ENCODE measurements around the gene FOXP1.

FOXP1 gene

GRCh38 chr3:71003511-71003910 is 580.0 kb downstream of the FOXP1 start:
- Mint-ChIP-seq H3K4me1 (peaks cover 43% of the 10 kb centered on the region), H3K9me3 (no peaks in the 10 kb centered on the region), H3K36me3 (ENCODE audit: low read depth) (peaks cover 9% of the 10 kb centered on the region)

GRCh38 chr3:71002298-71002697 is 581.2 kb downstream of the FOXP1 start:
- no peaks in the 10 kb centered on the region for H3K9me3 Mint-ChIP-seq
- H3K27me3 Mint-ChIP-seq (ENCODE audit: low read depth): no peaks in the 10 kb centered on the region
- TF ChIP-seq CTCF (IDR thresholded peaks at IDR 0.05; ENCODE audit: unreplicated experiment in 3 of 3): no peak

More at GRCh38 chr3:71003511-71003910, 580.0 kb downstream of the FOXP1 start:
- Mint-ChIP-seq H3K27me3 (ENCODE audit: low read depth) (no peaks in the 10 kb centered on the region), H3K4me3 (no peak overlapping the region), H3K27ac (peak overlapping the region in 2 of 3 experiments; percentile 10 to 31)
- TF ChIP-seq CTCF (IDR thresholded peaks at IDR 0.05; ENCODE audit: unreplicated experiment in 3 of 3): no peak

GRCh38 chr3:71001303-71001830 is 582.2 kb downstream of the FOXP1 start:
- no peak overlapping the region for H3K27ac Mint-ChIP-seq
- H3K4me3 Mint-ChIP-seq: no peak overlapping the region
- H3K9me3 Mint-ChIP-seq: no peaks in the 10 kb centered on the region
- H3K4me1 Mint-ChIP-seq: peaks cover 22% of the 10 kb centered on the region
- no peak for TF ChIP-seq CTCF (IDR thresholded peaks at IDR 0.05; ENCODE audit: unreplicated experiment in 3 of 3)
- no peaks in the 10 kb centered on the region for H3K27me3 Mint-ChIP-seq (ENCODE audit: low read depth)
- H3K36me3 Mint-ChIP-seq (ENCODE audit: low read depth): peaks cover 27% of the 10 kb centered on the region

More at GRCh38 chr3:71002298-71002697, 581.2 kb downstream of the FOXP1 start:
- peaks cover 31% of the 10 kb centered on the region for H3K4me1 Mint-ChIP-seq
- H3K4me3 Mint-ChIP-seq: no peak overlapping the region
- peaks cover 18% of the 10 kb centered on the region for H3K36me3 Mint-ChIP-seq (ENCODE audit: low read depth)
- no peak overlapping the region for H3K27ac Mint-ChIP-seq

GRCh38 chr3:71000483-71000882 is 583.0 kb downstream of the FOXP1 start:
- TF ChIP-seq CTCF (IDR thresholded peaks at IDR 0.05; ENCODE audit: unreplicated experiment in 3 of 3): no peak
- H3K27me3 Mint-ChIP-seq (ENCODE audit: low read depth): no peaks in the 10 kb centered on the region
- H3K27ac Mint-ChIP-seq: no peak overlapping the region
- H3K36me3 Mint-ChIP-seq (ENCODE audit: low read depth): peaks cover 30% of the 10 kb centered on the region
- H3K4me1 Mint-ChIP-seq: peaks cover 14% of the 10 kb centered on the region
- H3K9me3 Mint-ChIP-seq: no peaks in the 10 kb centered on the region
- H3K4me3 Mint-ChIP-seq: no peak overlapping the region

GRCh38 chr3:70999730-71000129 is 583.8 kb downstream of the FOXP1 start:
- peaks cover 11% of the 10 kb centered on the region for H3K4me1 Mint-ChIP-seq
- no peak for TF ChIP-seq CTCF (IDR thresholded peaks at IDR 0.05; ENCODE audit: unreplicated experiment in 3 of 3)
- H3K27me3 Mint-ChIP-seq (ENCODE audit: low read depth): no peaks in the 10 kb centered on the region
- peaks cover 36% of the 10 kb centered on the region for H3K36me3 Mint-ChIP-seq (ENCODE audit: low read depth)
- no peak overlapping the region for H3K4me3 Mint-ChIP-seq
- no peak overlapping the region for H3K27ac Mint-ChIP-seq
- H3K9me3 Mint-ChIP-seq: no peaks in the 10 kb centered on the region

- no peak overlapping the region for H3K27ac Mint-ChIP-seq
- H3K4me3 Mint-ChIP-seq: no peak overlapping the region
- H3K27me3 Mint-ChIP-seq (ENCODE audit: low read depth): no peaks in the 10 kb centered on the region
- H3K4me1 Mint-ChIP-seq: peaks cover 14% of the 10 kb centered on the region
- H3K36me3 Mint-ChIP-seq (ENCODE audit: low read depth): peaks cover 63% of the 10 kb centered on the region
- TF ChIP-seq CTCF (IDR thresholded peaks at IDR 0.05; ENCODE audit: unreplicated experiment in 3 of 3): no peak
- H3K9me3 Mint-ChIP-seq: no peaks in the 10 kb centered on the region
Measured at GRCh38 chr3:70996082-70996481, 587.4 kb downstream of the FOXP1 start.
